Stimulated activated naive CD8-positive, alpha-beta T cell treated with anti-CD3 and anti-CD28 coated beads, Interleukin-15, amount 100 ng/mL, for 72 hours (primary cell): ENCODE results near the gene RAB25.

Experiments used
- ATAC-seq: fragments of 150-1000 bp; cut with Tn5 transposase; 2 replicates; pipeline ENCODE4 v1.10.0; 2021; ENCODE audit warnings: mild to moderate bottlenecking, moderate library complexity
- DNase-seq, 2 donors: peaks; one replicate each; pipeline ENCODE4 v3.0.0; 2021 to 2022
- H3K27ac Mint-ChIP-seq, 2 donors: one replicate each; pipeline ENCODE4 v1.8.0; 2022; ENCODE audit warnings: mild to moderate bottlenecking in 2 of 2, mixed read lengths in 2 of 2, moderate library complexity in 2 of 2
- H3K27me3 Mint-ChIP-seq: one replicate; pipeline ENCODE4 v1.8.0; 2022; ENCODE audit warnings: mixed read lengths
- H3K4me1 Mint-ChIP-seq: one replicate; pipeline ENCODE4 v1.8.0; 2022; ENCODE audit warnings: mild to moderate bottlenecking, mixed read lengths
- H3K4me3 Mint-ChIP-seq, 2 donors: one replicate each; pipeline ENCODE4 v1.8.0; 2022; ENCODE audit warnings: mild to moderate bottlenecking in 2 of 2, mixed read lengths in 2 of 2, moderate library complexity in 1 of 2
- H3K9me3 Mint-ChIP-seq, 2 donors: one replicate each; pipeline ENCODE4 v1.8.0; 2022; ENCODE audit warnings: mixed read lengths in 2 of 2

Gene RAB25

DNA sequence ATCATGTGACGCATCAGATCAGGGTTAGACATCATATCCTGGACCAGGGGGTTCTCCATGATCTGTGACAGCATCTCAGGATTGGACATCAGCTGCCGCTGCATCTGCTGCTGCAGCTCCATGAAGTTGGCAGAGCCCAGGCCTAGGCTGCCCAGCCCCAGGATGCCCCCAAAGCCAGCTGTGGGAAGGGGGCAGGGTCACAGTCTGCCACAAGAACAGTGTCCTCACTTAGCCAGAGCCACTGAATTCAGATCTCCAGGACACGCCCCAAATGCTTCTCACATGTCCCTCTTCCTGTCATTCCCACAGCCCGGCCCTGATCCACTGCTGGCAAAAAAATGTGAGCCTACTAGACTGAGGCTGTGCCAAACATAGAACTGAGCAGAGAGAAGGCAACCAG lies 10.6 kb upstream of the RAB25 start:
- peak overlapping the region in 1 of 2 donors; percentile 12 for H3K27ac Mint-ChIP-seq
- H3K9me3 Mint-ChIP-seq: no peaks in the 10 kb centered on the region

DNA sequence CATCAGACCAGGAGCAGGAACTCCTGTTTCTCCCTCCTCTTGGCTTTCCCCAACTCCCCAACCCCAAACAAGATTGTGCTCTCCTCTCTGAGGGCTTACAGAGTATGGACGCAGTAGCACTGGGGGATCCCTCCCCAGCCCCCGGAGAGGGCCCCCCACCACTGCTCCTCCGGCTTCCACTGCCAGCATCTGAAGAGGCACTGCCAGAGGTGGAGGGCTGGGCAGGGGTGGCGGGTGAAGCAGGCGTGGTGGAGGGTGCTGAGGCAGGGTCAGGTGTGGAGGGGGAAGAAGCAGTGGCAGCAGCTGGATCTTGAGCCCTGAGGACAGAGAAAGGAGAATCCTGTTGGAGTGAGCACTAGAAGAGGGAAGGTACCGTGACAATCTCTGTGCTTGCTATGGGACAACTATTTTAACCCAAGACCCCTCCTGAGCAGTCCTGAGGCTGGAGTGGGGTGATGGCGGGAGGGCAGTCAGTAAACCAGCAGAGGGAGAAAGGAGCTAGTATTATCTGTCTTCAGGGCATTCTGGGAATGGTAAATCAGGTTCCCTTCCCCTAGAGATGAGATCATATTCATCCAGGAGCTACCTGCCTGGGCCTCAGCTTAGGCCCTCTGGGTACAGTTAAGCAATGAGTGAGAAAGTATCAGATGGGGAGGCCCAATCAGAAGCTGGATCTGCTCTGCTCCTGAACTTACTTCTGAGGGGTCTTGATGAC lies 9.8 kb upstream of the RAB25 start:
- H3K9me3 Mint-ChIP-seq: no peaks in the 10 kb centered on the region
- DNase-seq (no peak), ATAC-seq (no peak)
- H3K4me3 Mint-ChIP-seq: no peak overlapping the region
- H3K4me1 Mint-ChIP-seq: peaks cover 32% of the 10 kb centered on the region
- no peaks in the 10 kb centered on the region for H3K27me3 Mint-ChIP-seq
- H3K27ac Mint-ChIP-seq: no peak overlapping the region

More for the DNA sequence above, 10.6 kb upstream of the RAB25 start:
- DNase-seq: no peak
- peaks cover 25% of the 10 kb centered on the region for H3K4me1 Mint-ChIP-seq
- H3K27me3 Mint-ChIP-seq: no peaks in the 10 kb centered on the region
- no peak overlapping the region for H3K4me3 Mint-ChIP-seq
- no peak for ATAC-seq

DNA sequence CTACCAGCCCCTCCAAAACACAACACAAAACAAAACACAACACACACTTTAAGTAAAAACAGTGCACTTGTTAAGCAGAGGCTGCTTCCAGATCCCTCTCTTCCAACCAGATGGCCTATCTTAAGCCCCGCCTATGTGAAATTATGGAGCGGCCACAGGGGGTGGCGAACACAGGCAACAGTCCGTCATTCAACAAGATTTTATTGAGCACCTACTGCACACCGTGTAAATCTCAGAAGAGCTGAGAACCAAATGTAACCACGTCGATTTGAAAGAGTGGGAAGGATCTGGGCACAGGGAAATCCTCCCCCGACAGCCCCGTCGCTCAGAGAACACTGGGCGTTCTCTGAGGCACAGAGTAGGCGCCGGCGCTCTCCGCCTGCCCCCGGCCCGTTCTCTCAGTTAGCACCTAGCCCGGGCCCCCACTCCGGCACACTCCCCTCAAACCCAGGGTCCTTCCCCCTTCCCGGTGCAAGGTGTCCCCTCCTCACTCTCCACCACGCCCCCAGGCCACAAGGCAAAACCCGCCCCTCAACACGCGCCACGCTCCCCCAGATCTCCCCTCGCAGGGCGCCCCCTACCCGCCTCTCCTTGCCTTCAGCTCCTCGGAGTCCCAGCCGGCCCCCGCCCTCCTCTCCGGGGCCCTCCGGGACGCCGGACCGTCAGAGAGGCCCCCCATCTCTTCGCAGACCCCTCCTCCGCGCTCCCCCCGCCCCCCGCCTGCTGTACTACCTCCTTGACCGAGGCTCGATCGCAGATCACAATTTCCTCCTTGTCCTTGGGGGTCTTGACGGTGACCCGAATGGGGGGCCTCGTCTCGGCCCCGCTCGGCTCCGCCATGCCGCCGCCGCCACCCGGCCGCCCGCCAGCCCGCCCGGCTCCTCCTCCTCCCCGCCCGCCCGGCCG lies 7.8 kb upstream of the RAB25 start:
- peaks cover 38% of the 10 kb centered on the region for H3K4me1 Mint-ChIP-seq
- ATAC-seq (peak; percentile 57), DNase-seq (peak; percentile 69 to 73)
- peak overlapping the region; percentile 89 to 97 for H3K4me3 Mint-ChIP-seq
- H3K9me3 Mint-ChIP-seq: no peaks in the 10 kb centered on the region
- H3K27me3 Mint-ChIP-seq: no peaks in the 10 kb centered on the region
- H3K27ac Mint-ChIP-seq: peak overlapping the region; percentile 77 to 80

DNA sequence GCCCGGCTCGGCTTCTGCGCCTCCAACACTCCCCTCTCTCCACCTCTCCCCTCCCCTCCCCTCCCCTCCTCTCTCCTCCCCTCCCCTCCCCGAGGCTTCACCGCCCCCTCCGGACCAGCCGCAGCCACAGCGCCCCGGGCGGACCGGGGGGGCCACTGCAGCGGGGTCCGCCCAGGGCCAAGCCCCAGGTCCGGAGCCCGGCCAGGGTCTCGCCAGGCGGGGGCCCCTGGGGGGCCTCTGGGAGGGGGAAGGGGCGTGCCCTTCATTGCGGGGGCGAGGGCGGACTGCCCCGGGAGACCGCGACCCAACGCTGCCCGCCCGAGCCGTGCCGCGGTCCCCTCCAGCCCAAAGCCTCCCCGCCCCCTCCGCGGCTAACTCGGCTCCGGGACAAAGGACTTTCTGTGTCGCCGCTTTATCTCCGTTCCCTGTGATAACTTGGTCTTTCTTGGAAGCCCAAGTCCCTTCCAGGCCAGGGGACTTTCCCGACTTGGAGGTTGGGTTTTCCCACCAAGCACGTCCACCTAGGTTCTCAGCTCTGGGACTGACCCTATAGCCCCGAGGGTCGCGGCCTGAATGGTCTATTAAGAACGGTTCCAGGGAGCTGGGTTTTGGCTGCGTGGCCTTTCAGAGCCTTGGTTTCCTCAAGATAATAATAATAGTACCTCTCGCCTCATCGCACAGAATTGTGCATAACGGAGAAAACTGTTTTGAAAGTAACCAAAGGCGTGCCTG lies 7.0 kb upstream of the RAB25 start, which contains the start of gene UBQLN4:
Gene UBQLN4 (minus strand): TSS at position 31 of the 732 bp plus-strand sequence. CDS start 97 bp downstream, outside the sequence.
- DNase-seq: peak; percentile 88 to 90
- peak within 1 kb of the TSS; percentile 95 to 98 for H3K27ac Mint-ChIP-seq
- no peaks in the 10 kb centered on the region for H3K27me3 Mint-ChIP-seq
- peaks cover 38% of the 10 kb centered on the region for H3K4me1 Mint-ChIP-seq
- ATAC-seq: peak; percentile 73
- no peaks in the 10 kb centered on the region for H3K9me3 Mint-ChIP-seq
- peak within 1 kb of the TSS; percentile 98 to 99 for H3K4me3 Mint-ChIP-seq

DNA sequence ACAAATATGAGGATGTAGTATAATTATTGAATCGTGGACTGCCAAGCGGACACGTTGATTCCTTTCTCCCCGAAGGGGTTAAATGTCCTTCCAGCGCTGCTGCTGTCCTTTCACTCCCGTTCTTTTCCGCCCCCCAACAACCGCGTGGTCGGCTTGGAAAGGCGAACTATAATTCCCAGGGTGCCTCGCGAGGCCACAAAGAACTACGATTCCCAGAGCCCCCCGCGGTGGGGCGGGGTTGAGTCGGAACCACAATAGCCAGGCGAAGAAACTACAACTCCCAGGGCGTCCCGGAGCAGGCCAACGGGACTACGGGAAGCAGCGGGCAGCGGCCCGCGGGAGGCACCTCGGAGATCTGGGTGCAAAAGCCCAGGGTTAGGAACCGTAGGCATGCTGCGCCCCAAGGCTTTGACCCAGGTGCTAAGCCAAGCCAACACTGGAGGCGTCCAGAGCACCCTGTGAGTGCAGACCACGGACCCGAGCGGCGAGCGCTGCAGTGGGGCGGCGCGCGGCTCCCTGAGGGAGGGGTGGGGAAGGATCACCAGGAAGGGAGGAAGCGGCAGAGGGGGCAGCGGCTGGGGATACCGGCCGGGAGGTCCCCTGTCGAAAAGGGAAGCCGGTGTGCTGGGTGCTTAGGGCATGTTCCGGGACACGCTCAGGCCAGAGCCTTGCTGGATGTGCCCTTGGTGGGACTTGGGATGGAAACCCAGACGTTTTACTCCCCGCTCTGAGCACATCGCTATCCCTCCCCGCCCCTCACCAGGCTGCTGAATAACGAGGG lies 6.3 kb upstream of the RAB25 start, which contains the start of gene LAMTOR2:
Gene LAMTOR2 (plus strand): TSS at position 283 of the 781 bp plus-strand sequence. CDS start 108 bp downstream, at position 391.
- Mint-ChIP-seq H3K4me3 (peak within 1 kb of the TSS; percentile 98 to 99), H3K4me1 (peaks cover 38% of the 10 kb centered on the region), H3K27ac (peak within 1 kb of the TSS; percentile 95 to 98), H3K27me3 (no peaks in the 10 kb centered on the region), H3K9me3 (no peaks in the 10 kb centered on the region)
- ATAC-seq: peak; percentile 79
- DNase-seq: peak; percentile 92 to 95

DNA sequence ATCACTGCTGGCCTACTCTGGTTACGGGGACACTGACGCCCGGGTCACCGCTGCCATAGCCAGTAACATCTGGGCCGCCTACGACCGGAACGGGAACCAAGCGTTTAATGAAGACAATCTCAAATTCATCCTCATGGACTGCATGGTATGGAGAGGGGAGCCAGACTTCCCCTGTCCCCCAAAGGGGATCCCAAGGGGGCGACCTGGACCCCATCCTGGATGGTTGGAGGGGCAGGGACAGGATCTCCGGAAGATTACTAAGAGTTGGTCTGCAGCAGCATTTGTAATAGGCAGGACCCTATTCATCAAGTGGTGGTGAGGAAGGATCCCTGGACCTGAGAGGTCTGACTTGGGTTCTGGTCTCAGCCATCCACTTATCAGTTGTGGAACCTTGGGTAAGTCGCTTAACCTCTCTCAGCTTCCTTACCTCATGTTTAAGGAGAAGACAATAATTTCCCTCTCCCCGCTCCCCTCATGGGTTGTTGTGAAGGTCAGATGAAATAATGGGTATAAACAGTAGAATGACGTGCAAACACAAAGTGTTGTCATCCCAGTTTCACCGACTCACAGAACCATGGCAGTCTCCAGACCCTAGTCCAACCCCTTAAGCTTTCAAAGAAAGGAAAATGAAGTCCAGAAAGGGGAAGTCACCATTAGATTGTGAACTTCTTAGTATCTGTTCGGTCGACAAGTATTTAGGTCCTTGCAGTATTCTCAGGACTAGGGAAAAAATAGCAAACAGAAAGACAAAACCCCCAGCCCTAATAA lies 5.5 kb upstream of the RAB25 start:
- no peaks in the 10 kb centered on the region for H3K9me3 Mint-ChIP-seq
- H3K4me3 Mint-ChIP-seq: peak overlapping the region; percentile 98 to 99
- ATAC-seq (no peak), DNase-seq (no peak)
- H3K27ac Mint-ChIP-seq: peak overlapping the region; percentile 95 to 98
- H3K27me3 Mint-ChIP-seq: no peaks in the 10 kb centered on the region
- H3K4me1 Mint-ChIP-seq: peaks cover 38% of the 10 kb centered on the region

DNA sequence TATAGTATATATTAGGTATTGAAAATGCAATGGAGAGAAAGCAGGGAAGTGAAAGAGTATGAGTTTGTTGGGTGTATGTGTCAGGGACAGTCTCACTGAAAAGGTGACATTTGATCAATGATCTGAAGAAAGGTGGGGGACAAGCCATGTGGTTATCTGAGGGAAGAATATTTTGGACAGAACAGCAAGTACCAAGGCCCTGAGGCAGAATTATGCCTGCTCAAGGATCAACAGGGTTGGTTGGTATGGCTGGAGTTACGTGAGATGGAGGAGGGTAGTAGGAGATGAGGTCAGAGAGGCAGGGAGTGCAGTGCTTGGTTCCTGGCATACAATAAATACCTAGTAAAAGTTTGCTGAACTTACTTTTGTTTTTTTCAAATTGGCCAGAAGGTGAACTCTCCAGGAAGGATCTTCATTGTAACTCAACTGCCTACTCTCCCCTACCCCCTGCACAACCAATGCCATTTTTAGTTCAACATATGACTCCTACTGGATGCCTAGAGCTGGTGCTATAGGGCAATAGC lies 4.6 kb upstream of the RAB25 start:
- no peak overlapping the region for H3K27ac Mint-ChIP-seq
- DNase-seq (no peak), ATAC-seq (no peak)
- H3K27me3 Mint-ChIP-seq: no peaks in the 10 kb centered on the region
- no peak overlapping the region for H3K4me3 Mint-ChIP-seq
- peaks cover 33% of the 10 kb centered on the region for H3K4me1 Mint-ChIP-seq
- no peaks in the 10 kb centered on the region for H3K9me3 Mint-ChIP-seq

DNA sequence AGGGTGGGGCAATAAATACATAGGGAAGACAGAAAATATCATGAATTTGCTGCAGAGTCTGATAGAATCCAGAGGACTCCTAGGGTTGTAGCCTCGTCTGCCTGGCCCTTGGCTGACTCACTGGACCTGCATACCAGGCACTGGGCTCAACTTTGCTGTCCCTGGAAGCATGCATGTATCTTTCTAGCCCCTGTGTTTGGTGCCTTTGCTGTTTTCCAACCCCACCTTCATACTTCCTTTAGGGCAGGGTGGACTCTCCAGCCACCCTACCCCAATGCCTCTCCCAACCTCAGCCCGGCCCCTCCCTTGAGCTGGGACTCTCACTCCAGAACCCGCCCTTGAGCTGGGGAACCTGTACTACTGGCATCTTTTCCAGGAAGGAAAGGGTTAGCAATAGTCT lies 1.2 kb downstream of the RAB25 start:
- H3K9me3 Mint-ChIP-seq: no peaks in the 10 kb centered on the region
- H3K27me3 Mint-ChIP-seq: no peaks in the 10 kb centered on the region
- no peak overlapping the region for H3K27ac Mint-ChIP-seq
- DNase-seq: no peak
- H3K4me3 Mint-ChIP-seq: no peak overlapping the region
- no peak for ATAC-seq
- peaks cover 19% of the 10 kb centered on the region for H3K4me1 Mint-ChIP-seq

DNA sequence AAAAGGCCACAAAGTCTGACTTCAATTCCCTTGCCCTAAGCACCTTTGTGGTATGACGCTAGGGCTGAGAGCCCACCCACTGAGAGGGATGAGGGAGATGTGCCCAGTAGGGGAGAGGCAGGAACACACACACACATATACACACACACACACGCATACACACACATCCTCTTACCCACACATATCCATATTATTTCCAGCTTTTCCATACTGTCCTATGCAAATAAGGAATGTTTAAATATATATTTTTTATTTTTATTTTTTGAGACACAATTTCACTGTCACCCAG lies 3.0 kb downstream of the RAB25 start:
- H3K4me1 Mint-ChIP-seq: peaks cover 19% of the 10 kb centered on the region
- ATAC-seq (no peak), DNase-seq (no peak)
- no peak overlapping the region for H3K4me3 Mint-ChIP-seq
- no peaks in the 10 kb centered on the region for H3K27me3 Mint-ChIP-seq
- H3K9me3 Mint-ChIP-seq: no peaks in the 10 kb centered on the region
- H3K27ac Mint-ChIP-seq: no peak overlapping the region

DNA sequence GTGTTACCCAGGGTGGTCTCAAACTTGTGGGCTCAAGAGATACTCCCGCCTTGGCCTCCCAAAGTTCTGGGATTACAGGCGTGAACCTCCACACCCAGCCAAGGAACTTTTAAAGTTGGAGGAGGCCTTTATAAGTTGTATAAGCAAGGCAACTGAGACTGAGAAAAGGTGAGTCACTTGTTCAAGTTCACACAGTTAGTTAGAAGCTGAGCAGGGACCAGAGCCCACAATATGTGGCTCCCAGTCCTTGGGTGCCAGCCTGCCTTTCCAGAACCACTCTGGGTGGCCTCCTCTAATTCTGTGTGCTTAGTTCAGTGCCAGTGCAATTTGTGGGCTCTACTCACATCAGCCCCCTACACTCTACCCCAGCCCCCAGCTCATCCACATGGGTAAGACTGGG lies 3.7 kb downstream of the RAB25 start:
- H3K27ac Mint-ChIP-seq: peak overlapping the region in 1 of 2 donors; percentile 49
- H3K4me3 Mint-ChIP-seq: no peak overlapping the region
- ATAC-seq: peak; percentile 42
- peaks cover 19% of the 10 kb centered on the region for H3K4me1 Mint-ChIP-seq
- no peaks in the 10 kb centered on the region for H3K9me3 Mint-ChIP-seq
- no peaks in the 10 kb centered on the region for H3K27me3 Mint-ChIP-seq
- DNase-seq: no peak

DNA sequence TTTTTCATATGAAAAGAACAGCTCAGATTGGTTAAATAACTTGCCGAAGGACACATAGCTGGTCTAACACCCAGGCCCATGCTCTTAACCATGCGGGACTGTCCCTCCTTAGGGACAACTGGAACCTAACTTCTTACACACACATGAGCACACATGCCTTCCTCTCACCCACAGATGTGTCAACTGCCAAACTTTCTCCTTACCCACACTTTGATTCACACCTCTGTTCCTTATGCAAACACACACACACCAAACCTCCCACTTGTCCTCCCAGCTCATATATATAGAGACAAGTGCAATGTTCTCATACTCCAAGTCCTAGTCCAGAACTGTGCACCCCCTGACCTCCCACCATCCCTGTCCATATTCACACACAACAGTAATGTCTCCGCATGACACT lies 4.3 kb downstream of the RAB25 start:
- ATAC-seq (peak; percentile 16), DNase-seq (no peak)
- H3K4me1 Mint-ChIP-seq: peaks cover 19% of the 10 kb centered on the region
- H3K9me3 Mint-ChIP-seq: no peaks in the 10 kb centered on the region
- H3K27me3 Mint-ChIP-seq: no peaks in the 10 kb centered on the region
- peak overlapping the region in 1 of 2 donors; percentile 49 for H3K27ac Mint-ChIP-seq
- no peak overlapping the region for H3K4me3 Mint-ChIP-seq

DNA sequence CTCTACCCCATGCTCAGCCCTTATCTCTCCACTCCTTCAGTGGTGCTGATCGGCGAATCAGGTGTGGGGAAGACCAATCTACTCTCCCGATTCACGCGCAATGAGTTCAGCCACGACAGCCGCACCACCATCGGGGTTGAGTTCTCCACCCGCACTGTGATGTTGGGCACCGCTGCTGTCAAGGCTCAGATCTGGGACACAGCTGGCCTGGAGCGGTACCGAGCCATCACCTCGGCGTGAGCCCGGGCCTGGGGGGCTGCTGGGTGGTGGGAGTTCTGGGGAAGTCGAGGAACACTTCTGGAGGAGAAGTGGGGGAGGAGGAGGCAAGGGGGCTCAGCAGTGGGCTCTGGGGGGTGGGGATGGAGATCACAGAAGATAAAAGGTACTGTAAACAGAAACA lies 4.9 kb downstream of the RAB25 start:
- DNase-seq (no peak), ATAC-seq (no peak)
- no peak overlapping the region for H3K27ac Mint-ChIP-seq
- H3K27me3 Mint-ChIP-seq: no peaks in the 10 kb centered on the region
- H3K4me1 Mint-ChIP-seq: peaks cover 19% of the 10 kb centered on the region
- no peak overlapping the region for H3K4me3 Mint-ChIP-seq
- no peaks in the 10 kb centered on the region for H3K9me3 Mint-ChIP-seq

DNA sequence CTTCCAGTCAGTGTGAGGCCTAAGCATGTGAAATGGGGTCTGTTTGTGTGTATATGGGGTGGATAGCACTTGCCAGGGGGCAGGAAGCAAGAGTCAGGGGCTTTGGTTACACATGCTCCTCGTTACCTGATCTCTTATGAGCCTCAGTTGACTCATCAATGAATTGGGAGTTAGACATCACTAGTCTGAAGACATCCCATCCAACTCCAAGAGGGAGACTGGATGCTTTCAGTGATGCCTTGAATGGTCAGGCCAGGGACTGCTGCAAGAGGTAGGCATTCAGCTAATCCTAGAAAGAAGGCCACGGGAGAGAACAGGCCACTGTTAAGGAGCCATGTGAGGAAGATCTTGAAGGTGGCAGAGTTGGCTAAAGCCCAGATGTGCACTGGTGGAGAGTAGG lies 6.3 kb downstream of the RAB25 start:
- Mint-ChIP-seq H3K4me3 (no peak overlapping the region), H3K9me3 (no peaks in the 10 kb centered on the region), H3K27ac (no peak overlapping the region), H3K27me3 (no peaks in the 10 kb centered on the region), H3K4me1 (peaks cover 19% of the 10 kb centered on the region)
- ATAC-seq (no peak), DNase-seq (no peak)
